GM21515 (cell line): Measurements from ENCODE around the gene RINT1.

ENCODE experiments used
- ATAC-seq: cut with Tn5 transposase; IDR thresholded peaks from one replicate; pipeline ENCODE4 v1.9.1; 2021; ENCODE audit not compliant: unreplicated experiment

Gene RINT1

DNA sequence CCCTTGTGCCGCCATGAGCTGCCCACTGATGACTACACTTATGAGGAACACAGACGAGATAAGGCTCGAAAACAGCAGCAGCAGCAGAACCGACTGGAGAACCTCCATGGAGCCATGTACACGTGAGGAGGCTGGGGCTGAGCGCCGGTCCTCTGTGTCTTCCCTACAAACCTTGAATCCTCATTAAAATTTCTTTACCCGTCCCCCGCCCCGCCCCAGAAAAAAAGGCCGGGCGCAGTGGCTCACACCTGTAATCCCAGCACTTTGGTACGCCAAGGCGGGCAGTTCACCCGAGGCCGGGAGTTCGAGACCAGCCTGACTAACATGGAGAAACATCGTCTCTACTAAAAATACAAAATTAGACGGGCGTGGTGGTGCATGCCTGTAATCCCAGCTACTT lies 1.5 kb upstream of the RINT1 start:
- no peak for ATAC-seq

DNA sequence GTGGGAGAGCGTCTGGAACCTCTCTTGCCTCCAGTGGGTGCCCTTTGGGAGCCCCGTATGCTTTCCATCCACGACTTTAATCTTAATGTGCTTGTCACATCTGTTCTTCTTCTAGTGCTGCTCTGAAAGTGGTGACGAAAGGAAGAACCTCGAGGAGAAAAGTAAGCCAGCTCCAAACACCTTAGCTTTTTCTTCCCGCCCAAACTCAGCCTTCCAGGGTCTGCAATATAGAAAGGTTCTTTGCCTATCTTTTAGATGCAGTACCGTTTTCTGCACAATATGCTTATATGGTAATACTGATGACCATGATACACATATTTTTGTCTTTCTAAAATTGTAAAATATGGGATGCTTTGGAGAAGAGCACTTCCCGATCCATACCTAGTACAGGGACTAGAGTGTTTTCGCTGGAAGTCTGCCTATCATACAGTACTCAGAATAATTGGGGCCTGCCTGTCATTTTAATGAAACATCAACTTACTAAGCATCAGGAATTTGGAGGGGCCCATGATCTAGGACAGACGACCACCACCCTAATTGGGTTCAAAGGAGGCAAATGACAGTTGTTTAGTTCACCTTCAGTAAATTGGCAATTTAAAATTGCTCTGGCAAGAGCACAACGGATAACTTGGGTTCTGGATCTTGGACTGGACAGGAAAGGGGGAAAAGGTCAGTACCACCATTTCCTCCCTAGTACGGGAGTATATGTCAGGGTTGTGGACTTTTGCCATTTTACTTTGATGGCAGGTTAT lies 884 bp downstream of the RINT1 start:
- no peak for ATAC-seq

DNA sequence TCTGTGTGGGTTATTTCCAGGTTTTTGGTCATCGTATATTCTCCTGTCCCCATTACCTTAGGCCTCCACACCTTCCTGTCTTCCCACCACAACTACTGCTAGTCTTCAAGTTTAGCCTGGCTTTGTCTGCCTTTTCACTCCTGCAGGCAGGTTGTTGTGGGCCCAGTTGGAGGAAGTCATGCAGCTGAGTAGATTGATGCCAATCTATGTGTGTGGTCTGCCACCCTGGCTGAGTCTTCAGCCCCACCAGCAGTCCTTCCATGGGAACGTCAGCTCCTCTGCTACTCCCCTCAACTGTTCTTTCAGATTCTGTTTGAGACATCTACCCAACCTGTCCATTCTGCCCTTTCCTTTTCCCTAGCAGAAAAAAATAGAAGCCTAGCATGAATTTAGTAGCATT lies 6.3 kb downstream of the RINT1 start:
- ATAC-seq = no peak

DNA sequence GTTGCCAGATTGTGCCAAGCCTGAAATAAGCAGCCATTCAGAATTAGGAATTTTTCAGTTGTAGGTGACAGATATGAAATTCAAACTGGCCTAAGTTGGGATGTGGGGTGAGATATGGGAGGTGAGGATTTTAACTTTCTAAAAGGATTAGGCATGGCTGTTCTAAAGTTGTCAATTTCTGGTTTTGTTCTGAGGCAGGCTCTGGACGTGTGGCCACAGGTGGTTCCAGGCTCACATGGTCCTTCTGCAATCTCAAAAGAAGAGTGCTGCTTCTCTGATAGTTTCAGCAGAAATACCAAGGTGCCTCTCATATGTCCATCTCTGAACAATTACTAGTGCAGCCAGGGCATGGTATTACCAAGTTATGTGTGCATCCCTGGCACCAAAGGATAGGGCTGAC lies 27.9 kb downstream of the RINT1 start:
- no peak for ATAC-seq

DNA sequence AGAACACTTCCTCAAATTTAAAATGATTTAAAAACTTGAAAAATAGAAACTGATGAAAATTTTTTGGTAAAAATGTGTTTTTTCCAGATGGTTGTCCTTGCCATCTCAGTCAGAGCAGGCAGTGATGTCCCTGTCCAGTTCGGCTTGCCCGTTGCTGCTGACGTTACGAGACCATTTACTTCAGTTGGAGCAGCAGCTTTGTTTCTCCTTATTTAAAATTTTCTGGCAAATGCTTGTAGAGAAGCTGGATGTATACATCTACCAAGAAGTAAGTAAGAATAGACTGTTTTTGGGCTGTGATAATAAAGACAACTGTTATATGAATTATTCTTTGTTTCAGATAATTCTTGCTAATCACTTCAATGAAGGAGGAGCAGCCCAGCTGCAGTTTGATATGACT lies 33.2 kb downstream of the RINT1 start:
- ATAC-seq = no peak

DNA sequence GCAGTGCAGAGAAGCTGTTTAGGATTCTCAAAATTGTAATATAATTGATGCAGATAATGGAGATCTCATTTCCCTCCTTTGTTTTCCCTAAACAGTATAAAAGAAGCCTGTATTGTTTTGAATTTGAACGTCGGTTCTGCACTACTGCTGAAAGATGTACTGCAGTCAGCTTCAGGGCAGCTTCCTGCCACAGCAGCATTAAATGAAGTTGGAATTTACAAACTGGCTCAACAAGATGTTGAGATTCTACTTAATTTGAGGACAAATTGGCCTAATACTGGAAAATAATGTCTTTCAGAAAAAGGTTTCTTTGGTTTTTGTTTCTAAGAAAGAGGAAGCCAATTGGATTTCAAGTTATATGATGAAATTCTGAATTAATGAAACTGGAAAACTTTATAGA lies 35.0 kb downstream of the RINT1 start:
- no peak for ATAC-seq

DNA sequence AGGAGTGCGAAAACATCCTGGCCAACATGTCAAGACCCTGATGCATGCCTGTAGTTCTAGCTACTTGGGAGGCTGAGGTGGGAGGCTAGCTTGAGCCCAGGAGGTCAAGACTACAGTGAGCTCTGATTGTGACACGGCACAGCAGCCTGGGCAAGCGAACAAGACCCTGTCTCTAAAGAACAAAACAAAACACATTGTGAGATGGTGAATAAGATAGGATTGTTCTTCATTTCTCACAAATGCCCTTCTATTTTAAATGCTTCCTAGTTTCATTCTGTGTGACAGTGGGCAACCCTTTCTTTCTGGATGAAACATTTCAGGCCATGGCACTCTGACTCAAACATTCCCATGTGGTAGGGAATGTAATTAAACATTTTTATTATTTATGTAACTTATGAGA lies 35.8 kb downstream of the RINT1 start:
- ATAC-seq = no peak

DNA sequence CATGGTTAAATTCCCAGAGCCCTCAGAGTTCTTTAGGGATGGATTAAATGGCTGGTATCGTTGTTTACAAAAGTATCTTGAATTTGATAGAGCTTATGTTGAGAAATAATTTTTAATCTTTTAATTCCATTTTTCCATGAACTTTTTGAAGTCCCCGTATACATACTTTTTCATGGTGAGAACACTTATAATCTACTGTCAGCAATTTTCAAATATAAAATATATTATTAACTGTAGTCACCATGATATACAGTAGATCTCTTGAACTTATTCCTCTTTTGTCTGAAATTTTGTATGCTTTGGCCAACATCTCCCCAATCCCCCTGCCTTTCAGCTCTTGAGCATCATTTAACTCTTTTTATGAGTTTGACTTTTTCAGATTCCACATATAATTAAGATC lies 39.9 kb downstream of the RINT1 start:
- ATAC-seq = no peak

DNA sequence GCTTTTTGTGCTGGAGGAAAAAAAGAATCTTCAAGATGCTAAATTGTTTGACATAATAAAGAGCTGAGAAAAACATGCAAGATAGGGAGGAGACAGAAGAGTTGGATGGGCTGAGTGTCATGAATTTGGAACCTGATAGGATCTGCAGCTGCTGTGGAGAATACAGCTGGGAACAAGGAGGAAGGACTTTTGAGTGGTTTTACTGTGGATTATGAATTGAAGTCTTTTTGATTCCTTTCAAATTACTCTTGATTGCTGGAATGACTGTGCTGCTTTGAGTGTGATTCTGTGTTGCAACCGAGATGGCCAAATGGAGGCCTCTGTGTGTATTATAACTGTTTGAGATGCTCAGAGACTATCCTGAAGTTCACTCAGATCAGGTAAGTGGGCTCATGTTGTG lies 45.2 kb downstream of the RINT1 start:
- ATAC-seq = no peak

DNA sequence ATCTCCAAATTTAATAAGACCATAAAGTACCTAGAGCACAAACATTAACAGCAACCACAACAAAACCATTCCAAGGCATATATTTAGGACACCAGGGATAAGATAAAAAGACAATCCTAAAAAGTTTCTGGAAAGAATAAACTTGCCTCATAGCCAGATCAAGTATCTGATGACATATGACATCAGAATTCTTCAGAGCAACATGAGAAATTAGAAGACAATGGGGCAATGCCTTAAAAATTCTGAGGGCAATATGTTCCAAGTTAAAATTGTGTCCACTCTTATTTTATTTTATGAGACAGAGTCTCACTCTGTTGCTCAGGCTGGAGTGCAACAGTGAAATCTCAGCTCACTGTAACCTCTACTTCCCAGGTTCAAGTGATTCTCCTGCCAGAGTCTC lies 46.5 kb downstream of the RINT1 start:
- no peak for ATAC-seq

DNA sequence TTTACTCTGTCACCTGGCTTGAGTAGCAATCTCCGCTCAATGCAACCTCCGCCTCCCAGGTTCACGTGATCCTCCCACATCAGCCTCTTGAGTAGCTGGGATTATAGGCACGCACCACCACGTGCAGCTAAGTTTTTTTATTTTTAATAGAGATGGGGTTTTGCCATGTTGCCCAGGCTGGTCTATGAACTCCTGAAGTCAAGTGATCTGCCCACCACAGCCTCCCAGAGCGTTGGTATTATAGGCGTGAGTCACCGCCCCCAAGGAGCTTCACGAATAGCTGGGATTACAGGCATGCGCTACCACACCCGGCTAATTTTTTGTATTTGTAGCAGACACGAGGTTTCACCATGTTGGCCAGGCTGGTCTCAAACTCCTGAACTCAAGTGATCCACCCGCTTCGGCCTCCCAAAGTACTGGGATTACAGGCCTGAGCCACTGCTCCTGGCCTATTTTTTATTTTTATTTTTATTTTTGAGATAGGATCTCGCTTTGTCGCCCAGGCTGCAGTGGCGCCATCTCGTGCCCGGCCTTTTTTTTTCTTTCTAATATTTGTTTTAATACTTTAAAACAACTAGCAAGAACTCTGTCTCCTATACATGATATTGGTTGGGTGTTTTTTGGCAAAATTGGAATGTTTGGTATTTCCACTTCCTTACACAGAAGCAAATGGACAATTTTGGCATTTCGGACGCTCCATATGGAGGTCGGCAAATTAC lies 48.2 kb downstream of the RINT1 start:
- ATAC-seq = no peak

DNA sequence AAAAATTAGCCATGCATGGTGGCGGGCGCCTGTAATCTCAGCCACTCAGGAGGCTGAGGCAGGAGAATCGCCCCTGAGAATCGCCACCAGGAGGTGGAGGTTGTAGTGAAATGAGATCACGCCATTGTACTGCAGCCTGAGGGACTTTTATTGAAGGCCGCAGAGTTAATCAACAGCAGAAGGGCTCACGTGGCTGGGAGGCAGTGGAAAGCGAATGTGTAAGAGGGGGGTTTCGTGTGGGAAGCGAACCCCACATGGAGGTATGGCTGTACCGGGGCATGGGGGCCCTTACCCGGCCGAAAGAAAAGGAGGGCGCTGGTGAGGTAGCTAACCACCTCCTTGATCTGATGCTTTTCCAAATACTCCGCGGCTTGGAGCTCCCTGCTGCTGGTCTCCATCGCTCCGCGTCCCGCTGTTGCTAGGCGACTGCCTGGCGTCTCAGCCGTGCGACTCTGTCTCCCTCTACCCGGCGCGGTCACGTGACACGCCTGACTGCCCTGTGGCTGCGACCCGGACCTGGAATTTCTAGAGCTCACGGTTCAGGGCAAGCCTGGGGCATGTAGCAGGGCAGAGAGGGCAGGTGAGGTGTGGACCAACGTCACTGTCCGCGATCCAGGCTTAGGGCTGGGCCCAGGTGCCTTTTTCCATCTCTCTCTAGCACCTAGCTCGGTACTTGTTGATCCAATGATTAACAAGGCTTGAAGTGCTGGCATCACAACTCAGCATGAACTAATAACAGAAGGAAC lies 49.2 kb downstream of the RINT1 start, which contains the start of gene EFCAB10:
TSS of gene EFCAB10 (minus strand) at position 428 of the 746 bp plus-strand sequence. CDS start at position 398, 30 bp downstream.
- peak; percentile 70 for ATAC-seq

DNA sequence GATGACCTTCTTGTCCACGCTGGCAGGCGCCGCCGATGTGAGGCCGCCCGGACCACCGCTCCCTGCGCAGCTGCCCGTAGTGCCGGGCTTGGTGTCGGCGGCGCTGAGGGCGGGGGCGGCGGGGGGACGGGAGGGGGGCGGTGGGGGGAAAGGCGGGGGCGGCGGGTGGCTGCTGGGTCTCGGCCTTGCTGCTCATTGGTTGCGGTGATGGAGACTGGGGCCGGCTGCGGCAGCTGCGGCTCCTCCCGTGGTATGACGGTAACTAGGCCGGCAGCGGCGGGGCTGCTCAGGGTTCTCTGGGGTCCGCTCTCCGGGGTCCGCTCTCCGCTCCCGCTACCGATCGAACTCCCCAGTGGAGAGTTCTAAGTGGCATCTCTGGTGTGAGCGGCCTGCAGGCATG lies 51.1 kb downstream of the RINT1 start:
- no peak for ATAC-seq

DNA sequence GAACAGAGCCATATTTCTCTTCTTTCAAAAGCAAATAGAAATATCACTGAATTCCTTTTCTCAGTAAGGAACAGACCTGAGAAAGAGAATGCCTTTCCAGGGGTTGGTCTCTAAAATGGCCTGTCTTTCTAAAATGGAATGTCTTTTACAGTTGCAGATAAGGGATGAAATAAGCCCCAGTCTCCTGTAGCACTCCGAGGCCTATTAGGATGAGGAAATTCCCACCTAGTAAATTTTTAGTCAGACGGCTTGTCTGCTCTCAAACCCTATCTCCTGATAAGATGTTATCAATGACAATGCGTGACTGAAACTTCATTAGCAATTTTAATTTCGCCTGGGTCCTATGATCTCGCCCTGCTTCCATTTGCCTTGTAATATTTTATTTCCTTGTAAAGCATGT lies 52.2 kb downstream of the RINT1 start:
- no peak for ATAC-seq

DNA sequence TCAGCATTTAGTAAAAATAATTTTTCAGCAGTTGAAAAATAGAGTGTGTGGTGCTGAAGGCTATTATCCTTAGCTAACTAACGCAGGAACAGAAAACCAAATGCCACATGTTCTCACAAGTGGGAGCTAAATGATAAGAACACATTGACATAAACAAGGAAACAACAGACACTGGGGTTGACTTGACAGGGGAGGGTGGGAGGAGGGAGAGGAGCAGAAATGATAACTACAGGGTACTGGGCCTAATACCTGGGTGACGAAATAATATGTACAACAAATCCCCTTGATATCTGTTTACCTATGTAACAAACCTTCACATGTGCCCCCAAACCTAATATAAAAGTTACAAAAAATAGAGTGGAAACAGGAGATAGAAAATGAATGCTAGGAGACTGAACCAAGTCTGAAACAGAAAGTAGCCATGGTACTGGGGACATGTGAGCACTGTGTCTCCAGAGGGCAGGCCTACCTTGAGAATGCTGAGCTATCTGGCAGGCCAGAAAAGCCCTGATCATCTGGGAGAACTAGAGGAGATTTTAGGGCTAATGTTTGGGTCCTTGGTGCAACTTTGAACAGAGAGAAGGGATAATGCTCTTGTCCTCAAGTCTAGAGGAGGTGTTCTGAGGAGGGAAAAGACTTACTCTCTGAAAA lies 54.0 kb downstream of the RINT1 start:
- no peak for ATAC-seq

DNA sequence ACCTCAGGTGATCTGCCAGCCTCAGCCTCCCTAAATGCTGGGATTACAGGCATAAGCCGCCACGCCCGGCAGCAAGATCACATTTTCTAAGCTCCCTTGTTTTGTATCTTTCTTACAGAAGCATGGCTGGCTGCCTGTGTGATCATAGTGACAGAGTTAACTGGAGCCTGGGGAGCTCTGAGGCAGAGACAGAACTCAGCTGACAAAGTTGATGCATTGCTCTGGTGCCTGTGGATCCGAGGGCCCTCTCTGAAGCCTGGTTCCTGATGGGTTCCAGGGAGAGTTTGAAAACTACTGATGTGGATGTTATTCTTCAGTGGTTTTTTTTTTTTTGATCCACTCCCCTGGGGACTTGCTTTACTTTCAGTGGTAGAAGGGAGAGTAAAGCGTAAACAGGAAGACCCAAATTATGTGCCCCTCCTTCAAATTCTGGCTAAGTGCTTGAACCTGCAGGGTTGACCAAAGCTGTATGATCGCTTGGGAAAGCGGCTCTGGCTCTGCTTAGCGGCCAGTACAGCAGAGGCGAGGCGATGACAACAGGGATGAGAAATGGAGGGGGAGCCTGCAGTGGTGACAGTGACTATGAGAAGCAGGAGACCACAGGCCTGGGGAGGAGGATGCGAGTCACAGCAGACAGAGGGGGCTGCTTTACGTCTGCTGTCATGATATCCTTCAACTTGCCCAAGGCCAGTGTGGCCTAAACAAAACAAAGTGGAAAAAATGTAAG lies 56.1 kb downstream of the RINT1 start:
- no peak for ATAC-seq

DNA sequence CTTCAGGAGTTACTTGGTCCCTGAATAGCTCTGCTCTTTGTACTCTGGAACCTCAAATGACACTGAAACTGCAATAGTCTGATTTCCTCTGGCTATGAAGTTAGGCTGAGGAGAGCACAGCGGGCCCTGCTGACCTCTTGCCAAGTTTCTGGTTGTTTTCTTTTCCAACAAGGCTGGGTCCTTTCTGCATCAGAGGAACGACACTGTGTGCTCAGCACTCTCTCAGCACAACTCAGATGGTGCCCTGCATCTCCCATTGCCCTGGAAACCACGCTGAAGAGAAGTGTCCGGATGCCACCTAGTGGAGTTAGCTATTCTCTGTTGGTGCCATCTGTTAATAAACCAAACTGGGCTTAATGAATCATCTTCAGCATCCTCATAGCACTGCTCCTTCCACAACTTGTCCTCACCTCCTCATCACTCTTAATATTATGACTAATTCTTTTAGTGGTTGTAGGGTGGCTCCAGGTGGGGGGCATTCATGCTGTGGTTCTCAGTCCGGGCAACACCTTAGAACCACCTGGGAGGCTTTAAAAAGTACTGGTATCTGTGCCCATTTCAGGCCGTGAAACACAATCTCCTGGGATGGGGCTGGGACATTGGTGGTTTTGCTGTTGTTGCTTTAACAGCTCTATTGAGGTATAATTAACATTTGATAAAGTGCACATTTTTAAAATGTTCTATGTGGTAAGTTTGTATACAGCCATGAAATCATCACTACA lies 57.5 kb downstream of the RINT1 start:
- ATAC-seq = peak; percentile 73

DNA sequence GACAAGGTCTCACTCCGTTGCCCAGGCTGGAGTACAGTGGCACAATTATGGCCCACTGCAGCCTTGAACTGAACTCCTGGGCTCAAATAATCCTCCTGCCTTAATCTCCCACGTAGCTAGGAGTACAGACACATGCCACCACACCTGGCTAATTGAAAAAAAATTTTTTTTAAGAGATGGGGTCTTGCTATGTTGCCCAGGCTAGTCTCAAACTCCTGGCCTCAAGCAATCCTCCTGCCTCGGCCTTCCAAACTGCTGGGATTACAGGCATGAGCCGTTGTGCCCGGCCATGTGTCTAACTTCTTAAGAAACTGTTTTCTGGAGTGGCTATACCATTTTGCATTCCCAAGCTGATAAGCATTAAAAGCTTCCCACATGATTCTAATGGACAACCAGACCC lies 58.8 kb downstream of the RINT1 start:
- ATAC-seq = no peak

DNA sequence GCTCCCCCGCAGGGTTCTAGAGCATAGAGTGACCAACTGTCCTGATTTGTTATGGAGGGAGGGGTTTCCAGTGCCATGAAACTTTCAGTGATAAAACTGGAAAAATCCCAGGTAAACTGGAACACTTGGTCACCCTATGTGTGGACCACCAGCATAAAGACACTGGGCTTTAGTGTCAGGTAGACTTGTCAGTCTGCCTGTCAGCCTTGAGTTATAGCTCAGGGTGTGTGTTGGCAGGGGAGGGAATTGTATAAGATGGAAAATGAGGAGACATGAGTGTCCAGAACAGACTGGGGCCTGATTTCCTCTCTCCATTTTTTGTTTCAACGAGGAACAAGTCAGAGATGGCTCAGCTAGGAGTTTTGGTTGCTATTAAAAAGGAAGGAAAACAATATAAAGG lies 59.5 kb downstream of the RINT1 start:
- no peak for ATAC-seq

DNA sequence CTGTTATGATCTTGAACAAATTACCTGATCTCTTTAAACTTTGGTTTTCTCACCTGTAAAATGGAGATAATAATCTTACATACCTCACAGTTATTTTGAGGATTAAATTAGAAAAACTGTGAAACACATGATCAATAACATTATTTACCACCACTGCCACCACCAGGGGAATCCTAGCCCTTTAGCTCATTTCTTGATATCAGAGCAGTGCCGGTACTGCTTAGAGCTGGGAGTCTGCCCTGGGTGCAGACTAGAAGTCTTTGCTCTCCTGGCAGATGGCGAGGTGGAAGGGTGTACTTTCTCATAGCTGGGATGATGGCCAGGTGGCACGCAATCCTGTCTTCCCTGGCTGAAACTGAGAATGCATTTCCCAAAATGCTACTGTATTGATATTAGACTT lies 62.0 kb downstream of the RINT1 start:
- ATAC-seq = no peak
